GM12878 (cell line): Measurements from ENCODE around the gene FASTK. TPM values are rescaled to one million over a fixed set of nuclear protein-coding genes. Genes with fewer than 3 reads are reported as not detected.

ENCODE experiments used
- ATAC-seq: fragments of 200-7000 bp; cut with Tn5 transposase; 3 replicates; pipeline ENCODE4 v1.9.1; 2020; ENCODE audit warnings: mild to moderate bottlenecking, moderate library complexity
- BruUV-seq: library from RNA; stranded (reverse); fragments of 400-500 nt; replicated peaks from 2 replicates; lab custom pipeline; 2021; lab: Mats Ljungman, UMichigan
- CTCF ChIA-PET: fragments of 300-600 bp; sonication (Branson Sonifier 250); formaldehyde crosslinking; extraction: SDS; loops from one replicate; lab custom pipeline; 2021; ENCODE audit warnings: inconsistent platforms; lab: Yijun Ruan, JAX
- POLR2A ChIA-PET: fragments of 350-600 bp; formaldehyde crosslinking; extraction: SDS; loops from one replicate; lab custom pipeline; 2021; ENCODE audit warnings: inconsistent platforms; lab: Charles Lee
- RAD21 ChIA-PET: fragments of 300-600 bp; sonication (Branson Sonifier 250); formaldehyde crosslinking; loops from one replicate; lab custom pipeline; 2023; ENCODE audit warnings: antibody characterized with exemption; ENCODE audit not compliant: unreplicated experiment; lab: Charles Lee
- SMC1A ChIA-PET: fragments of 300-600 bp; sonication (Branson Sonifier 250); formaldehyde crosslinking; loops from one replicate; lab custom pipeline; 2023; ENCODE audit not compliant: unreplicated experiment, uncharacterized antibody; lab: Charles Lee
- DNase-seq: peaks from one replicate; pipeline ENCODE4 v3.0.0-alpha.2; 2011; ENCODE audit warnings: low read depth, low spot score
- FAIRE-seq: peaks from 3 replicates; lab custom pipeline; 2011; peaks lifted over from hg19 to GRCh38; lab: Jason Lieb, UNC
- H2AFZ ChIP-seq: 2 replicates; pipeline ENCODE4 v1.6.0; 2011; ENCODE audit warnings: low read depth, low read length, control low read depth; ENCODE audit not compliant: control insufficient read depth
- H3K27ac ChIP-seq: 2 replicates; pipeline ENCODE4 v1.5.1; 2011; ENCODE audit warnings: control low read depth; ENCODE audit not compliant: control insufficient read depth, insufficient read depth
- H3K27me3 ChIP-seq, 2 experiments: replicated peaks in 1 of 2; 2 replicates each; pipeline versions ENCODE4 v1.6.0 to v1.6.1; 2011; ENCODE audit warnings: low read length in 1 of 2; ENCODE audit not compliant: control insufficient read depth in 2 of 2, insufficient read depth in 2 of 2
- H3K36me3 ChIP-seq, 2 experiments: 2 replicates each; pipeline ENCODE4 v1.5.1; 2011; ENCODE audit warnings: low read length in 1 of 2; ENCODE audit not compliant: control insufficient read depth in 2 of 2, insufficient read depth in 2 of 2
- H3K4me1 ChIP-seq: 2 replicates; pipeline ENCODE4 v1.6.1; 2011; ENCODE audit warnings: mild to moderate bottlenecking, low read length, moderate library complexity, mixed read lengths; ENCODE audit not compliant: control insufficient read depth, insufficient read depth
- H3K4me2 ChIP-seq: 2 replicates; pipeline ENCODE4 v1.6.0; 2011; ENCODE audit warnings: control low read depth; ENCODE audit not compliant: control insufficient read depth, insufficient read depth
- H3K4me3 ChIP-seq: fragments of 200-600 bp; sonication (generic); 2 replicates; pipeline ENCODE4 v1.5.1; 2016
- H3K79me2 ChIP-seq: 2 replicates; pipeline ENCODE4 v1.6.0; 2011; ENCODE audit warnings: low read length; ENCODE audit not compliant: control insufficient read depth, insufficient read depth
- H3K9ac ChIP-seq: 2 replicates; pipeline ENCODE4 v1.8.0; 2011; ENCODE audit warnings: low read length, control low read depth, mixed read lengths; ENCODE audit not compliant: control insufficient read depth, insufficient read depth
- H3K9me3 ChIP-seq: replicated peaks from 3 replicates; pipeline ENCODE4 v1.5.1; 2011; ENCODE audit warnings: mild to moderate bottlenecking, low read length; ENCODE audit not compliant: control insufficient read depth, insufficient read depth
- H4K20me1 ChIP-seq: 2 replicates; pipeline ENCODE4 v1.6.0; 2011; ENCODE audit not compliant: control insufficient read depth, insufficient read depth
- BHLHE40 ChIP-seq, 2 experiments: fragments of 450-650 bp in 1 of 2; IDR thresholded peaks; 2 replicates each; pipeline ENCODE4 v1.6.1; 2011 to 2017; ENCODE audit warnings: low read depth in 2 of 2, borderline replicate concordance in 1 of 2, improper control_type of control experiment in 1 of 2, low read length in 1 of 2, mild to moderate bottlenecking in 1 of 2
- CREM ChIP-seq: IDR thresholded peaks from 2 replicates; pipeline ENCODE4 v1.6.1; 2014; ENCODE audit warnings: antibody characterized with exemption, low read depth
- MLLT1 ChIP-seq: fragments of 450-650 bp; IDR thresholded peaks from 2 replicates; pipeline ENCODE4 v1.6.1; 2016; ENCODE audit warnings: mild to moderate bottlenecking
- MYB ChIP-seq: fragments of 150-350 bp; IDR thresholded peaks from 2 replicates; pipeline ENCODE4 v1.6.1; 2014; ENCODE audit warnings: mild to moderate bottlenecking, low read depth, low read length, borderline replicate concordance
- POLR2AphosphoS2 ChIP-seq: IDR thresholded peaks from 2 replicates; pipeline ENCODE4 v1.6.1; 2011; ENCODE audit warnings: low read depth, mild to moderate bottlenecking, low read length, improper control_type of control experiment, moderate library complexity
- RAD21 ChIP-seq: IDR thresholded peaks from 2 replicates; pipeline ENCODE4 v1.6.1; 2011; ENCODE audit warnings: mild to moderate bottlenecking, low read depth, low read length, moderate library complexity; ENCODE audit not compliant: insufficient read depth
- STAT3 ChIP-seq: IDR thresholded peaks from 2 replicates; pipeline ENCODE4 v1.6.1; 2011; ENCODE audit warnings: low read depth, low read length, improper control_type of control experiment
- USF1 ChIP-seq: IDR thresholded peaks from 2 replicates; pipeline ENCODE4 v1.6.1; 2011; ENCODE audit warnings: borderline replicate concordance, low read depth, mild to moderate bottlenecking, moderate library complexity, mixed read lengths, low read length; ENCODE audit not compliant: insufficient read depth; ENCODE audit errors: extremely low read length
- WGBS: methylation state at CpG from one replicate; pipeline ENCODE4 v1.1.6; 2016; ENCODE audit warnings: low lambda C conversion rate; ENCODE audit not compliant: insufficient replicate concordance, insufficient coverage; ENCODE audit errors: missing lambda C conversion rate; 5-methylcytosine and 5-hydroxymethylcytosine counted together
- in situ Hi-C: fragments of 300-500 bp; cut with MboI; formaldehyde crosslinking; loops from 9 replicates; pipeline ENCODE4 v1.14.3; 2018; ENCODE audit warnings: mixed read lengths
- intact Hi-C: fragments of 100-400 bp; cut with micrococcal nuclease; formaldehyde crosslinking; loops from one replicate; pipeline ENCODE4 v1.14.2; 2022; ENCODE audit not compliant: unreplicated experiment
- polyA plus RNA-seq, 11 experiments: library from polyadenylated mRNA; depleted of rRNA in 4 of 11; unstranded in 6 of 11; stranded (reverse) in 5 of 11; fragments of >200 nt; fragmentation: Nextera tagmentation in 4 of 11; fragmentation: Illumina TruSeq in 1 of 11; extraction: Ambion mirVana in 4 of 11; extraction: Trizol in 1 of 11; gene quantifications; 1 replicate in 1 of 11; 2 replicates in 10 of 11; pipeline versions ENCODE4 v1.2.1 to v1.2.3, GENCODE V29; 2011 to 2016; ENCODE audit warnings: inconsistent platforms in 2 of 11, missing spikeins in 2 of 11, low read depth in 1 of 11
- total RNA-seq, 4 experiments: library from RNA; depleted of rRNA in 3 of 4; stranded (reverse); fragments of >200 nt in 3 of 4; fragmentation: Illumina TruSeq in 1 of 4; extraction: Trizol in 1 of 4; gene quantifications; 2 replicates each; pipeline versions ENCODE4 v1.2.1 to v1.2.3, GENCODE V29; 2013 to 2021
- TF ChIP-seq, protein P1 (sequence below): IDR thresholded peaks from 2 replicates; pipeline ENCODE4 v1.6.1; 2012; ENCODE audit warnings: low read depth, low read length, improper control_type of control experiment

FASTK gene
- total and polyA plus RNA-seq, 10 of the 15 experiments (the other 5 are each of a cell fraction or from before 2014, with no cell fraction given), result 0.19 to 102 (median 54.5) TPM

- TF ChIP-seq, protein P1, sequence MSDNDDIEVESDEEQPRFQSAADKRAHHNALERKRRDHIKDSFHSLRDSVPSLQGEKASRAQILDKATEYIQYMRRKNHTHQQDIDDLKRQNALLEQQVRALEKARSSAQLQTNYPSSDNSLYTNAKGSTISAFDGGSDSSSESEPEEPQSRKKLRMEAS, result no peak
- TF ChIP-seq USF1, result peak; percentile 24
- no peak for TF ChIP-seq MLLT1
- no peak for TF ChIP-seq RAD21
- 0 out of 2 replicates have a peak, but pooled peaks have one; percentile 16 for TF ChIP-seq POLR2AphosphoS2
- no peak for TF ChIP-seq MYB
- no peak for TF ChIP-seq CREM
These were observed 2.2 kb downstream of the FASTK start (continued) for GRCh38 chr7:151078233-151079040.

GRCh38 chr7:151077705-151078232 lies 2.8 kb downstream of the FASTK start:
- FAIRE-seq (no peak), DNase-seq (no peak), ATAC-seq (no peak)
- CTCF ChIA-PET, result interaction anchor here (0.6 kb wide), 1 partner anchor 17 kb away, joined by 4 read pairs; no protein-coding TSS in a partner anchor
- intact Hi-C loops, result no loop called here
- Histone ChIP-seq H3K36me3 (peaks cover 0 to 17% of the 10 kb centered on the region in 2 experiments; a peak in 3 of 4 replicates), H3K79me2 (peaks cover 35% of the 10 kb centered on the region), H3K27ac (no peak overlapping the region), H3K4me2 (no peak overlapping the region), H3K9ac (no peak overlapping the region), H4K20me1 (no peaks in the 10 kb centered on the region; the same call in 1 of the 2 replicates), H3K27me3 (no peaks in the 10 kb centered on the region), H3K4me1 (peaks cover 19% of the 10 kb centered on the region), H2AFZ (no peak overlapping the region), H3K4me3 (no peak overlapping the region), H3K9me3 (no peaks in the 10 kb centered on the region)
- SMC1A ChIA-PET, result no interaction called here
- TF ChIP-seq BHLHE40 (IDR thresholded peaks at IDR 0.05; ENCODE audit: borderline replicate concordance in 1 of 2, low read depth in 2 of 2, low read length in 1 of 2) (0 out of 4 replicates have a peak, but pooled peaks of 1 of the 2 experiments have one; percentile 45), STAT3 (no peak)
- WGBS, result 79% methylated on average over 8 of the region's 10 CpGs
- RAD21 ChIA-PET, result no interaction called here
- in situ Hi-C loops, result no loop called here
- POLR2A ChIA-PET, result no interaction called here
- BruUV-seq, result no TSS peak
